ENCODE measurements around the gene ABCB9.

The ABCB9 gene

DNA sequence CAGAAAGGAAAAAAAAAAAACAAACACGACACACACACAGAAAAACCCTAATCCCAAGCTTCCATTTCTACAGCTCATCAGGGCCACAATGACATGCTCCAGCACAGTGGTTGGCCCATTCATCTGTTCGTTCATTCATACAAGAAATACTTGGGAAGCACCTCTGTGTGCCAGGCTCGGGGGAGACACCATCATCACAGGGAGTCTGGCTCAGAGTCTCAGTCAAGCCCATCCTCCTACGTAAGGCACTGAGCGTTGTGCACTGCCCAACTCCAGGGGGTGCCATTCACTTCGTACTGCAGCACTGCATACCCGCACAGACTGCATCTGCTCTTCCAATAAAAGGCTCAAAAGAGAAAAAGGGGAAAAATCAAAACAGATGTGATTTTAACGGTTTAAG is 85.6 kb downstream of the ABCB9 start:
- no peak overlapping the region for H3K4me3 ChIP-seq (ENCODE audit: low read depth, low read length)
- DNase-seq (ENCODE audit: low read depth) = no peak
- in situ Hi-C loops (cut with HindIII; ENCODE audit: low sequenced_read_pairs) = loop anchor here (5.0 kb wide), 1 partner anchor 67 kb away; no protein-coding TSS in a partner anchor

DNA sequence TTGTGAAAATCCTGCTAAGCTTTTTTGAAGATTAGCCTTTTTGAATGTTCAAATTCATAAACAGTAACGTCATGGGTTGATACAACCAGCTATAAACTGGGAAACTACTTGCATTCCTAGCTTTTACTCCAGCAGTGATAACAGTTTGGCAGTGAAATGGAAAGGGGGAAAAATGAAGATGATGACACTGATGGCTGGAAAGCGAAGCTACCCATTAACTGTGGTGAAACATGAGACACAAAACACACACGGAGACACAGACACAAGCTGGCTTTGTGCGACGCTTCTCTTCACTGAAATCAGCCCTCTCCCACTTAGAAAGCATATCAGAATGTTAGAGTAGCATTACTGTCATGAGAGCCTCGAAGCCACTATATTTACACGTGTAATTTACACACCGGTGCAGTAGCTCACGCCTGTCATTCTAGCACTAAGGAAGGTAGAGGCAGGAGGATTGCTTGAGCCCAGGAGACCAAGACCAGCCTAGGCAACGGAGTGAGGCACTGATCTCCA is 86.1 kb downstream of the ABCB9 start:
- in situ Hi-C loops (cut with HindIII; ENCODE audit: low sequenced_read_pairs) = loop anchor here (5.0 kb wide), 1 partner anchor 67 kb away; no protein-coding TSS in a partner anchor
- no peak for DNase-seq (ENCODE audit: low read depth)
- H3K4me3 ChIP-seq (ENCODE audit: low read depth, low read length) = no peak overlapping the region
- TF ChIP-seq, protein P1, sequence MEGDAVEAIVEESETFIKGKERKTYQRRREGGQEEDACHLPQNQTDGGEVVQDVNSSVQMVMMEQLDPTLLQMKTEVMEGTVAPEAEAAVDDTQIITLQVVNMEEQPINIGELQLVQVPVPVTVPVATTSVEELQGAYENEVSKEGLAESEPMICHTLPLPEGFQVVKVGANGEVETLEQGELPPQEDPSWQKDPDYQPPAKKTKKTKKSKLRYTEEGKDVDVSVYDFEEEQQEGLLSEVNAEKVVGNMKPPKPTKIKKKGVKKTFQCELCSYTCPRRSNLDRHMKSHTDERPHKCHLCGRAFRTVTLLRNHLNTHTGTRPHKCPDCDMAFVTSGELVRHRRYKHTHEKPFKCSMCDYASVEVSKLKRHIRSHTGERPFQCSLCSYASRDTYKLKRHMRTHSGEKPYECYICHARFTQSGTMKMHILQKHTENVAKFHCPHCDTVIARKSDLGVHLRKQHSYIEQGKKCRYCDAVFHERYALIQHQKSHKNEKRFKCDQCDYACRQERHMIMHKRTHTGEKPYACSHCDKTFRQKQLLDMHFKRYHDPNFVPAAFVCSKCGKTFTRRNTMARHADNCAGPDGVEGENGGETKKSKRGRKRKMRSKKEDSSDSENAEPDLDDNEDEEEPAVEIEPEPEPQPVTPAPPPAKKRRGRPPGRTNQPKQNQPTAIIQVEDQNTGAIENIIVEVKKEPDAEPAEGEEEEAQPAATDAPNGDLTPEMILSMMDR (IDR thresholded peaks at IDR 0.05; ENCODE audit: low read depth, low read length, missing control alignments) = no peak

More for the DNA sequence above, 85.6 kb downstream of the ABCB9 start:
- TF ChIP-seq, protein P1 (IDR thresholded peaks at IDR 0.05; ENCODE audit: low read depth, low read length, missing control alignments) = peak; percentile 64
